ENCODE results near the gene CACNB4.

DNA sequence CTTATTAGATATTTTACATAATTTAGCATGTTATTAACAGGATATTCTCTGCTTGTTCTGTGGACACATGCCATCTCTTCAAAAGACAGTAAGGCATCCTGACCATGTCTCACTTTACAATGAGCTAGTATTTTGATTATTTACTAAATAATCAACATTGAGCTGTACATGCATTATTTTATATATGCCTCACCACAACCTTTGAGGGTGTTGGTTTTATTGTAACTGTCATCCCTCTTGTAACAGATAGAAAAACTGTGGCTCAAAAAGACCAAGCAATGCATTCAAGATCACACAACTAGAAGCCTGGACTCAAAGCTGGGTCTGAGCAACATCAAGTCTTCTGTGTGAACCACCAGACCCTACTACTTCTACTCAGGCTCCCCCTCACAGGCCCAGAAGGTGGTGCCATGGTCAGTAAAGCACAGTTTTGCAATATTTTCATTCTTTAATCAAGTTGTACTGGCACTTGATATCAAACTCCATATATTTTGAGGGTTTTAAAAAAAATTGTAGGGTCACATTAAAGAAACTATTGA, 165.5 kb downstream of the CACNB4 start:
- TF ChIP-seq, protein P1, sequence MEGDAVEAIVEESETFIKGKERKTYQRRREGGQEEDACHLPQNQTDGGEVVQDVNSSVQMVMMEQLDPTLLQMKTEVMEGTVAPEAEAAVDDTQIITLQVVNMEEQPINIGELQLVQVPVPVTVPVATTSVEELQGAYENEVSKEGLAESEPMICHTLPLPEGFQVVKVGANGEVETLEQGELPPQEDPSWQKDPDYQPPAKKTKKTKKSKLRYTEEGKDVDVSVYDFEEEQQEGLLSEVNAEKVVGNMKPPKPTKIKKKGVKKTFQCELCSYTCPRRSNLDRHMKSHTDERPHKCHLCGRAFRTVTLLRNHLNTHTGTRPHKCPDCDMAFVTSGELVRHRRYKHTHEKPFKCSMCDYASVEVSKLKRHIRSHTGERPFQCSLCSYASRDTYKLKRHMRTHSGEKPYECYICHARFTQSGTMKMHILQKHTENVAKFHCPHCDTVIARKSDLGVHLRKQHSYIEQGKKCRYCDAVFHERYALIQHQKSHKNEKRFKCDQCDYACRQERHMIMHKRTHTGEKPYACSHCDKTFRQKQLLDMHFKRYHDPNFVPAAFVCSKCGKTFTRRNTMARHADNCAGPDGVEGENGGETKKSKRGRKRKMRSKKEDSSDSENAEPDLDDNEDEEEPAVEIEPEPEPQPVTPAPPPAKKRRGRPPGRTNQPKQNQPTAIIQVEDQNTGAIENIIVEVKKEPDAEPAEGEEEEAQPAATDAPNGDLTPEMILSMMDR (IDR thresholded peaks at IDR 0.05) = no peak
- TF ChIP-seq POLR2AphosphoS5 (IDR thresholded peaks at IDR 0.05) = no peak
